Measurements from ENCODE around the gene VAC14. TPM values are rescaled to one million over a fixed set of nuclear protein-coding genes. Genes with fewer than 3 reads are reported as not detected.
A peak's percentile ranks its signal among the peaks of the same experiment; 100 is the strongest.

The VAC14 gene
- total and polyA plus RNA-seq, 2 of the 8 experiments (the other 6 are each of a cell fraction or from before 2014, with no cell fraction given) = 56.0 to 108 TPM

- CTCF ChIA-PET (ENCODE audit: partially characterized antibody) = interaction anchor here (1.0 to 4.2 kb wide), 7 partner anchors 8 to 245 kb away, joined by 3 to 33 read pairs (median 4); no protein-coding TSS in a partner anchor
- no peak for DNase-seq (ENCODE audit: low read depth in 1 of 2, low spot score in 2 of 2)
- H3K14ac ChIP-seq (ENCODE audit: insufficient read length) = no peak overlapping the region
Measured at GRCh38 chr16:70638814-70639792, 161.9 kb downstream of the VAC14 start.

More at GRCh38 chr16:70638814-70639792, 161.9 kb downstream of the VAC14 start:
- H3K4me2 ChIP-seq (ENCODE audit: insufficient read depth in 1 of 2, low read depth in 2 of 2, low read length in 2 of 2) = no peak overlapping the region
- H3K79me1 ChIP-seq (ENCODE audit: low read depth, low read length) = no peaks in the 10 kb centered on the region
- no peak overlapping the region for H3K27ac ChIP-seq (ENCODE audit: low read depth, low read length)
- H2BK12ac ChIP-seq (ENCODE audit: low read depth, low read length) = peak overlapping the region; percentile 4; the same call in 1 of the 2 replicates
- no peaks in the 10 kb centered on the region for H3K27me3 ChIP-seq (replicated peaks in 1 of 4; ENCODE audit: control insufficient read depth in 3 of 4, extremely low read depth in 1 of 4, insufficient read depth in 3 of 4, low read length in 3 of 4)
- H4K8ac ChIP-seq (ENCODE audit: extremely low read depth, insufficient read depth, low read length) = no peak overlapping the region
- no peak overlapping the region for H2BK120ac ChIP-seq (replicated peaks; ENCODE audit: low read depth, low read length)
- 87% methylated on average over 18 of the region's 18 CpGs; no CpG with 5 or more reads in 1 of the 2 experiments for WGBS, 2 experiments (ENCODE audit: extremely low coverage in 1 of 2, insufficient coverage in 1 of 2, insufficient read length in 1 of 2, insufficient replicate concordance in 2 of 2, low coverage in 1 of 2, low lambda C conversion rate in 2 of 2, missing lambda C conversion rate in 1 of 2)
- H2BK15ac ChIP-seq (ENCODE audit: low read length) = no peak overlapping the region
- no peak overlapping the region for H4K5ac ChIP-seq (ENCODE audit: insufficient read length, low read depth, low read length)
- no peak for FAIRE-seq
- H2BK5ac ChIP-seq (ENCODE audit: low read depth, low read length) = no peak overlapping the region
- no peaks in the 10 kb centered on the region for H3K23me2 ChIP-seq (ENCODE audit: low read depth, low read length)
- H3K9ac ChIP-seq (replicated peaks in 1 of 4; ENCODE audit: extremely low read depth in 1 of 4, low read depth in 3 of 4, low read length in 3 of 4) = no peak overlapping the region
- H4K91ac ChIP-seq (replicated peaks; ENCODE audit: insufficient read length, low read length) = peak overlapping the region; percentile 4
- H3K4ac ChIP-seq (replicated peaks; ENCODE audit: insufficient read length, low read depth, low read length) = no peak overlapping the region
- H3K4me1 ChIP-seq (replicated peaks in 1 of 4; ENCODE audit: control insufficient read depth in 3 of 4, insufficient read depth in 4 of 4, low read length in 3 of 4) = peaks cover 0 to 2% (median 0%) of the 10 kb centered on the region in 4 experiments; a peak in 1 of 7 replicates
- TF ChIP-seq, protein P1, sequence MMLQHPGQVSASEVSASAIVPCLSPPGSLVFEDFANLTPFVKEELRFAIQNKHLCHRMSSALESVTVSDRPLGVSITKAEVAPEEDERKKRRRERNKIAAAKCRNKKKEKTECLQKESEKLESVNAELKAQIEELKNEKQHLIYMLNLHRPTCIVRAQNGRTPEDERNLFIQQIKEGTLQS (IDR thresholded peaks at IDR 0.05; ENCODE audit: insufficient read depth, low read depth, low read length) = no peak
- TF ChIP-seq, protein P2, sequence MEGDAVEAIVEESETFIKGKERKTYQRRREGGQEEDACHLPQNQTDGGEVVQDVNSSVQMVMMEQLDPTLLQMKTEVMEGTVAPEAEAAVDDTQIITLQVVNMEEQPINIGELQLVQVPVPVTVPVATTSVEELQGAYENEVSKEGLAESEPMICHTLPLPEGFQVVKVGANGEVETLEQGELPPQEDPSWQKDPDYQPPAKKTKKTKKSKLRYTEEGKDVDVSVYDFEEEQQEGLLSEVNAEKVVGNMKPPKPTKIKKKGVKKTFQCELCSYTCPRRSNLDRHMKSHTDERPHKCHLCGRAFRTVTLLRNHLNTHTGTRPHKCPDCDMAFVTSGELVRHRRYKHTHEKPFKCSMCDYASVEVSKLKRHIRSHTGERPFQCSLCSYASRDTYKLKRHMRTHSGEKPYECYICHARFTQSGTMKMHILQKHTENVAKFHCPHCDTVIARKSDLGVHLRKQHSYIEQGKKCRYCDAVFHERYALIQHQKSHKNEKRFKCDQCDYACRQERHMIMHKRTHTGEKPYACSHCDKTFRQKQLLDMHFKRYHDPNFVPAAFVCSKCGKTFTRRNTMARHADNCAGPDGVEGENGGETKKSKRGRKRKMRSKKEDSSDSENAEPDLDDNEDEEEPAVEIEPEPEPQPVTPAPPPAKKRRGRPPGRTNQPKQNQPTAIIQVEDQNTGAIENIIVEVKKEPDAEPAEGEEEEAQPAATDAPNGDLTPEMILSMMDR (IDR thresholded peaks at IDR 0.05; ENCODE audit: control extremely low read depth in 1 of 3, insufficient read depth in 1 of 3, low read depth in 1 of 3, low read length in 3 of 3) = peak in 1 of 3 experiments; percentile 3; a peak in 1 of 4 replicates
- H3K23ac ChIP-seq (ENCODE audit: insufficient read length) = no peak overlapping the region
- H4K20me1 ChIP-seq (replicated peaks in 1 of 2; ENCODE audit: control insufficient read depth in 1 of 2, insufficient read depth in 2 of 2, low read length in 2 of 2) = no peaks in the 10 kb centered on the region
- no peaks in the 10 kb centered on the region for H3K9me3 ChIP-seq (ENCODE audit: insufficient read depth in 2 of 2, low read depth in 1 of 2, low read length in 1 of 2)
- H2AK5ac ChIP-seq (ENCODE audit: low read depth, low read length) = no peak overlapping the region
- H3K56ac ChIP-seq (replicated peaks; ENCODE audit: insufficient read length, low read depth, low read length) = no peak overlapping the region
- H2BK20ac ChIP-seq (ENCODE audit: low read length) = no peak overlapping the region
- no peak overlapping the region for H3K4me3 ChIP-seq (ENCODE audit: extremely low read depth in 1 of 4, insufficient read depth in 2 of 4, low read depth in 3 of 4, low read length in 4 of 4)
- H3K36me3 ChIP-seq (ENCODE audit: control insufficient read depth in 2 of 4, insufficient read depth in 4 of 4, low read length in 3 of 4) = no peaks in the 10 kb centered on the region
- no peak overlapping the region for H2AFZ ChIP-seq (ENCODE audit: low read length)
- no peaks in the 10 kb centered on the region for H3K79me2 ChIP-seq (ENCODE audit: control insufficient read depth in 1 of 2, insufficient read depth in 2 of 2, low read length in 2 of 2)
- no peak overlapping the region for H3K18ac ChIP-seq (ENCODE audit: extremely low read depth, low read length)
- POLR2A ChIA-PET (ENCODE audit: partially characterized antibody) = interaction anchor here (0.9 to 2.6 kb wide), 8 partner anchors 9 to 259 kb away, joined by 3 to 9 read pairs (median 3); no protein-coding TSS in a partner anchor
